GM03348 (cell line): ENCODE measurements around the gene LCORL.
"Not testable (repeated sequence)": the region's sequence is repeated elsewhere in the genome, so short reads cannot be mapped to it uniquely, and the experiment has no call there.

Experiments
- DNase-seq: peaks from one replicate; pipeline ENCODE4 v3.0.0; 2012; ENCODE audit warnings: low spot score

The LCORL gene

GRCh38 chr4:17932041-17932440 lies 89.5 kb downstream of the LCORL start:
- DNase-seq, result no peak

GRCh38 chr4:17930256-17930655 lies 91.3 kb downstream of the LCORL start:
- DNase-seq, result no peak

- no peak for DNase-seq
These were observed 97.4 kb downstream of the LCORL start for GRCh38 chr4:17924189-17924588.

DNA sequence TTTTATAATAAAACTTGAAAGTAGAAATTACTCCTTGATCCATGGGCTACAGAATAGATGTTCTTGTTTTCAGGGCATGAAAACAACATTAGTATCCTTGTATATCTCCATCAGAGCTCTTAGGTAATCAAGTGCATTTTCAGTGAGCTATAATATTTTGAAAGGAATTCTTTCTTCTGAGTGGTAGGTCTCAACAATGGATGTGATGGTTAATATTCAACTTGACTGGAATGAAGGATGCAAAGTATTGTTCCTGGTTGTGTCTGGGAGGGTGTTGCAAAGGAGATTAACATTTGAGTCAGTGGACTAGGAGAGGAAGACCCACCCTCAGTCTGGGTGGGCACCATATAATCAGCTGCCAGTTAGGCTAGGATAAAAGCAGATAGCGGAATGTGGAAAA lies 100.1 kb downstream of the LCORL start:
- no peak for DNase-seq

DNA sequence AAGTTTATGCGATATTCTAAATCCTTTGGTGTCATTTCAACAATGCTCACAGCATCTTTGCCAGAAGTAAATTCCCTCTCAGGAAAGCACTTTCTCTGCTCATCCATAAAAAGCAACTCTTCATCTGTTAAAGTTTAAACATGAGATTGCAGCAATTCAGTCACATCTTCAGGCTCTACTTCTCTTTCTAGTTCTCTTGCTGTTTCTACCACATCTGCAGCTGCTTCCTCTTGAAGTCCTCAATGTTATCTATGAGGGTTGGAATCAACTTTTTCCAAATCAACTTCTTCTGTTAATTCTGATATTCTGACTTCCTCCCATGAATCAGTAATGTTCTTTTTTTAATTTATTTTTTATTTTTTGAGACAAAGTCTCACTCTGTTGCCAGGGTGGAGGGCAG lies 100.9 kb downstream of the LCORL start:
- DNase-seq, result no peak

DNA sequence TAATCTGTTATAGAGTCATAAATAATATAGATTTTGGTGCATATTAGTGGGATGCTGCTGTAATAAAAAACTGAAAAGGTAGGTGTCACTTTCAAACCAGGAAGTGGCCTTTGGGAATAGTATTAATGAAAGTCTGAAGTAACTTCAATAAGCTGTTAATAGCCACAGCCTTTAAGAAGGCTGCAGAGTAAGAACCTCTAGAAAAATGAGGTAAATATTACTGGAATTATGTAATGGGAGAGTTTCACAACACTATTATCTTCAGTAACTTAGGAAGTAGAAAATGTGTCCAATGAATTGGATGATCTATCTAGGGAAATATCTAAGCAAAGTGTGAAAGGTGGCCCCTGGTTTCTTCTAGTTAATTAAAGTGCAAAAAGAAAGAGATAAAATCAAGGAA lies 106.1 kb downstream of the LCORL start:
- peak; percentile 16 for DNase-seq

GRCh38 chr4:17912011-17912410 lies 109.5 kb downstream of the LCORL start:
- DNase-seq, result no peak

DNA sequence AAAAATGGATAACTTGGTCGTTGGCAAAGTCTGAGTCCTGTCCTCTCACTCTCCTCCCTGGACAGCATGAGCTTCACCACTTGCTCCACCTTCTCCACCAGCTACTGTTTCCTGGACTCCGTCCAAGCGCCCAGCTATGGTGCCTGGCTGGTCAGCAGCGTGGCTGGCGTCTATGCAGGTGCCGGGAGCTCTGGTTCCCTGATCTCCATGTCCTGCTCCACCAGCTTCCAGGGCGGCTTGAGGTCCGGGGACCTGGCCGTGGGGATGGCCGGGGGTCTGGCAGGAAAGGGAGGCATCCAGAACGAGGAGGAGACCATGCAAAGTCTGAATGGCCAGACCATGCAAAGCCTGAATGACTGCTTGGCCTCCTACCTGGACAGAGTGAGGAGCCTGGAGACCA lies 109.9 kb downstream of the LCORL start:
- no peak for DNase-seq

GRCh38 chr4:17898553-17899055 lies 123.0 kb downstream of the LCORL start:
- DNase-seq, result no peak

DNA sequence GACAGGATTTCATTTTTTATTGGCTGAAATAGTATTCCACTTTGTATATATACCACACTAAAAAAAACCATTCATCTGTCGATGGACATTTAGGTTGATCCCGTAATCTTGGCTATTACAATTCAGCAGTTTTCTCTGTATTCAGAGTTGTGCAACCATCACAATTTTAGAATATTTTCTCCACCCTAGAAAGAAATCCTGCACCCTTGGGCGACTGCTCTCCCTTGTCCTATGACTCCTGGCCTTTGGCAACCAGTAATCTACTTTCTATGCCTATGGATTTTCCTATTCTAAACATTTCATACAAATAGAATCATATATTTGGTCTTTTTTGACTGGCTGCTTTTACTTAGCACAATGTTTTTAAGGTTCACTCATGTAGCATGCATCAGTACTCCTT lies 126.1 kb downstream of the LCORL start:
- DNase-seq, result no peak

DNA sequence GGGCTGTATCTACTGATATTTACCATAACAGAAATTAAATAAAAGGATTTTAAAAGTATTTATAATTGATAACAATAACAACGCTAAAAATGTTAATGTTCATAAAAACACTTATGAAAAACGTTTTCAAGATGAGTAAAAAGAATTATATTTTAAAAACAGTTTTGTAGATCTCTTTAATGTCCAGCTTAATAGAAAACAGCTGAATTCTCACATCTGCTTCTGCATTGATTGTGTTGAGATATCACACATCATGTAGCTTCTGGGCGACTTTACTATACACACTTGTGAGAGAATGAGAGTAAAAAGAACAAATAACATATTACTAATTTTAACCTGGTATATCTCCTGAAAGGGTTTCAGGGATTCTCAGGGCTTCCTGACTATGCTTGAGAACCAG lies 127.1 kb downstream of the LCORL start:
- no peak for DNase-seq

- DNase-seq, result no peak
These were observed 131.9 kb downstream of the LCORL start for GRCh38 chr4:17889692-17890091.

GRCh38 chr4:17884511-17884910 lies 137.0 kb downstream of the LCORL start:
- DNase-seq, result no peak

DNA sequence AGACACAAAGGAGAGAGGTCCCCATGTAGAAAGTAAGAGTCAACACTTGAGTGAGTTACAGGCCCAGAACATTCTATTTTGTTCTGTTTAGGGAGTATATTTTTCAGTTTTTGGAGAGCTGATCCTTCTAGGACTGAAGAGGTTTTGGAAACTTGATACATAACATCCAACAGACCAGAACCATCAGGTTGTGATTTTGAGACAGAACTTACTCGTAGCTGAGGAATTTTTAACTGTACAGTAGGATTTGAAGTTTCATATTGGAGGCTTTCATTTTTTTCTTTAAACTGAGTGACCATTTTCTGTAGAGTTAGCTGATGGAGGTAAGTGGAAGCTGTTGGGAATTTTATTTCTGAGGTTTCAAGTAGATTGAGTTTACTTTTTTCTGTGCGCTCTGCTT lies 137.5 kb downstream of the LCORL start:
- DNase-seq, result peak; percentile 2

DNA sequence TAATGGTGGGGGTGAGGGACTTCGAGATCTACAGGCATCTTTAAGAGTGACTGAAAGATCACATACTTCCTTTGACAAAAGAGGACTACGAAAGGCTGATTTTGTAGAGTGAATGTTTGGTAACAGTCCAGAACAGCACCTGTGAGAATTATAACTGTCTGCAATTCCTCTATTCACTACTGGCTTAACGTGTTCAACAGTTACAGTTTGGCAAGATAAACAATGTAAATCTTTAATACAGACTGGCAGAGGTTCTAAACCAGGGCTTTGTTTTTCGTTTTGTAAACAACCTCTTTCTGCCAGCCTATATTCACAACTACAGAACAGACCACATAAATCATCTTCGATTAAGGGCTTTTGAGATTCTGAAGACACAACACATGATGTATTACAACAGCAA lies 143.9 kb downstream of the LCORL start:
- DNase-seq, result no peak

DNA sequence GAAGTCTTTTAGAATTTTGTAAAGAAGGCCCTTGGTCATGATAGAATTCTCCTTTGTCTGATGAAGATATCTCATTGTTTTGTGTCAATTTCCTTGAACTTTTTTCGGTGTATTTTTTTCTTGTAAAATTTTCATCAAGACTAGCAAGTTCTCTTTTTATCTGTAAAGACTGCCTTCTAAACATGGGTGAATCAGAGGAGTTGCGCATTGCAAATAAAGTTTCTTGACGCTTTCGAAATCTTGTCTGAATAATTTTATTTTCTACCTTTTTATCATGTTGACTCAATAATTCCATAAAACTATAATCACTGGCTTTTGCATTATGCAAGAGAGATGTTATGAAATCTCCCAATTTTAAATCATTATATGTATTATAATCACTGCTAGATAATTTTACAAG lies 144.6 kb downstream of the LCORL start:
- DNase-seq, result no peak

- DNase-seq, result no peak
These were observed 146.0 kb downstream of the LCORL start for GRCh38 chr4:17875402-17876070.

- no peak for DNase-seq
These were observed 152.2 kb downstream of the LCORL start for GRCh38 chr4:17869327-17869726.

- DNase-seq, result no peak
These were observed 154.3 kb downstream of the LCORL start for GRCh38 chr4:17867276-17867675.

- DNase-seq, result no peak
These were observed 154.7 kb downstream of the LCORL start for GRCh38 chr4:17866810-17867209.

- no peak for DNase-seq
These were observed 155.6 kb downstream of the LCORL start for GRCh38 chr4:17865866-17866363.

DNA sequence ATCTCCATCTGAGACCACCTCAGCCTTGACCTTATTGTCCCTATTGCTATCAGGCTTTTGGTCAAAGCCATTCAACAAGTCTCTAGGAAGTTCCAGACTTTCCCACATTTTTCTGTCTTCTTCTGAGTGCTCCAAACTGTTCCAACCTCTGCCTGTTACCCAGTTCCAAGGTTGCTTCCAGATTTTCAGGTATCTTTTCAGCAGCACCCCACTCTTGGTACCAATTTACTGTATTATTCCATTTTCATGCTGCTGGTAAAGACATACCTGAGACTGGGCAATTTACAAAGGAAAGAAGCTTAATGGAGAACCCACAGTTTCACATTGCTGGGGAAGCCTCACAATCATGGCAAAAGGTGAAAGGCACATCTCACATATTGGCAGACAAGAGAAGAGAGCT lies 159.6 kb downstream of the LCORL start:
- DNase-seq, result not testable (repeated sequence)

DNA sequence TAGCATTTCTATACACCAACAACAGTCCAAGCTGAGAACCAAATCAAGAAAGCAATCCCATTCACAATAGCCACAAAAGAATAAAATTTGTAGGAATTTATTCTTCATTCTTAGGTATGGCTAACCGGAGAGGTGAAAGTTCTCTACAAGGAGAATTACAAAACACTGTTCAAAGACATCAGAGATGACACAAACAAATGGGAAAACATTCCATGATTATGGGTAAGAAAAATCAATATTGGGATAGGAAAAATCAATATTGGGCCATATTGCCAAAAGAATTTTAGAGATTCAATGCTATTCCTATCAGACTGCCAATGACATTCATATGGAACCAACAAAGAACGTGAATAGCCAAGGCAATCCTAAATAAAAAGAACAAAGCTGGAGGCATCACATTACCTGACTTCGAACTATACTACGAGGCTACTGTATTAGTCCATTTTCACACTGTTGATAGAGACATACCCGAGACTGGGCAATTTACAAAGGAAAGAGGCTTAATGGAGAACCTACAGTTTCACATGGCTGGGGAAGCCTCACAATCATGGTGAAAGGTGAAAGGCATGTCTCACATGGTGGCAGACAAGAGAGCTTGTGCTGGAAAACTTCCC lies 161.7 kb downstream of the LCORL start:
- DNase-seq, result no peak

GRCh38 chr4:17854036-17854435 lies 167.5 kb downstream of the LCORL start:
- DNase-seq, result no peak
